HK-2 (cell line): ENCODE data around the gene NFKBIB.

Source experiments
- DNase-seq: peaks from one replicate; pipeline ENCODE4 v3.0.0-alpha.2; 2018; ENCODE audit not compliant: unreplicated experiment

Gene NFKBIB

GRCh38 chr19:38958301-38958700 lies 58.5 kb downstream of the NFKBIB start:
- DNase-seq = no peak
